Duodenal mucosa (tissue), 2 donors: ENCODE results near the gene PHF5A.

ENCODE experiments used
- H3K27ac ChIP-seq: one replicate; pipeline ENCODE4 v1.7.0; 2013; ENCODE audit warnings: low read depth, low read length
- H3K27me3 ChIP-seq, 2 donors: one replicate each; pipeline ENCODE4 v1.7.0; 2013; ENCODE audit warnings: low read length in 2 of 2, control low read depth in 1 of 2; ENCODE audit not compliant: insufficient read depth in 2 of 2, control insufficient read depth in 1 of 2
- H3K36me3 ChIP-seq, 2 donors: one replicate each; pipeline ENCODE4 v1.7.0; 2013; ENCODE audit warnings: low read length in 2 of 2, control low read depth in 1 of 2; ENCODE audit not compliant: insufficient read depth in 2 of 2, control insufficient read depth in 1 of 2
- H3K4me1 ChIP-seq, 2 donors: one replicate each; pipeline ENCODE4 v1.7.0; 2013; ENCODE audit warnings: low read length in 2 of 2, control low read depth in 1 of 2; ENCODE audit not compliant: insufficient read depth in 2 of 2, control insufficient read depth in 1 of 2
- H3K4me3 ChIP-seq, 2 donors: one replicate each; pipeline ENCODE4 v1.7.0; 2013; ENCODE audit warnings: low read length in 2 of 2, low read depth in 1 of 2
- H3K9ac ChIP-seq, 2 donors: one replicate each; pipeline ENCODE4 v1.7.0; 2013; ENCODE audit warnings: low read length in 2 of 2, low read depth in 1 of 2
- H3K9me3 ChIP-seq, 2 donors: one replicate each; pipeline ENCODE4 v1.7.0; 2013; ENCODE audit warnings: low read length in 2 of 2, control low read depth in 1 of 2; ENCODE audit not compliant: control insufficient read depth in 1 of 2

Gene PHF5A, protein sequence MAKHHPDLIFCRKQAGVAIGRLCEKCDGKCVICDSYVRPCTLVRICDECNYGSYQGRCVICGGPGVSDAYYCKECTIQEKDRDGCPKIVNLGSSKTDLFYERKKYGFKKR

DNA sequence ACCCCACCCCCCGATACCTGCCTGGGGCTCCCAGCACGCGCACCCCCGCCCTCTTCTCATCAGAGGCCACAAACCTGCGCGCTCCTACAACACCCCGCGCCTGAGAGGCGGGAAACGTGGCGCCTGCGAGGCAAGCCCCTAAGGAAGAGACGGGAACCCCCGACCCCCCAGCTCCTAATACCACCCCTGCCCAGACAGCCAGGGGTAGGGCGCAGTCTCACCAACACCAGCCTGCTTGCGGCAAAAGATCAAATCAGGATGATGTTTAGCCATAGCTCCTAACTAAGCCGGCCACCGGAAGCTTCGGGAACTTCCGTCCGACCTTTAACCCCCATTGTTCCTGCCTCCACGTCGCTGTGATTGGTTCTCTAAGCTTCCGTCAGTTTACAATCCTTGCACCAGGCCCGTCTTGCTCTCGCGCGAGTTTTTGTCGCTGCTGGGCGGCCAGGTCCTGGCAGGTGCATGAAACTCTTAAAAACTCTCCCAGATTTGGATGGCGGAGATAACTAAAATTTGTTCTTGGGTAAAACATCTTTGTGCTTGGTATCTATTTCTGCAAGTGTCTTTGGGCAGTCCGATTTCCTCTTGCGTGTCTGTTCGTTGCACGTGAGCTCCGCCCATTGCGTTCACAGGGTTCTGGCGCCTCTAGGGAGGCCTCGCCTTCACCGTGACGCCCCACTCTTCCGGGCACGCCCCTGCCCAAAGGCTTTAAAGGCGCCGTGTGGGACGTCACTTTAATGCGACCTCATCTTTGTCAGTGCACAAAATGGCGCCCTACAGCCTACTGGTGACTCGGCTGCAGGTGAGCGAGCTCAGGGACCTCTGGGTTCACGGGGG lies at the start of gene PHF5A, which contains the start of gene ACO2:
Gene PHF5A (minus strand): TSS at position 312 of the 837 bp plus-strand sequence. CDS start 39 bp downstream, at position 273.
Gene ACO2 (plus strand): TSS at position 737 of the 837 bp plus-strand sequence. CDS start 30 bp downstream, at position 767.
- Histone ChIP-seq H3K4me1 (peaks cover 35 to 45% of the 10 kb centered on the region in 2 donors), H3K36me3 (peaks cover 35 to 48% of the 10 kb centered on the region in 2 donors), H3K27ac (peak within 1 kb of the TSS; percentile 98), H3K9me3 (no peaks in the 10 kb centered on the region), H3K27me3 (no peaks in the 10 kb centered on the region), H3K4me3 (peak within 1 kb of the TSS; percentile 93 to 95), H3K9ac (peak within 1 kb of the TSS; percentile 60 to 99)

DNA sequence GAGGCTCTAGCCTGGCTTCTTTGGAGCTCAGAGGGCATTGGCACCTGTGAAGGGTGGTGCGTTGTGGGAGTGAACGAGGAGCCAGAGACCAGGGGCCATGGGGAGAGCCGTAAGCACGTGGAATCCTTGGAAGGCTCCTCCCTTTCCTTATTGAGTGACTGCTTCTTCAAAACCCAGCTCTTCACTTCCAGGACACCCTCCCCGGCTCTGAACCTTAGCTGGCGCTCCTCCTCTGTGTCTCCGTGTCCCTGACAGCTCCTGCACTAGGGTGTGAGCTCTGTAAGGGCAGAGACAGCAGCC lies 49.5 kb upstream of the PHF5A start:
- peaks cover 0 to 5% of the 10 kb centered on the region in 2 donors for H3K4me1 ChIP-seq
- H3K27me3 ChIP-seq: no peaks in the 10 kb centered on the region
- no peaks in the 10 kb centered on the region for H3K9me3 ChIP-seq
- H3K36me3 ChIP-seq: peaks cover 58 to 85% of the 10 kb centered on the region in 2 donors
- H3K27ac ChIP-seq: no peak overlapping the region
- H3K9ac ChIP-seq: no peak overlapping the region
- H3K4me3 ChIP-seq: no peak overlapping the region

DNA sequence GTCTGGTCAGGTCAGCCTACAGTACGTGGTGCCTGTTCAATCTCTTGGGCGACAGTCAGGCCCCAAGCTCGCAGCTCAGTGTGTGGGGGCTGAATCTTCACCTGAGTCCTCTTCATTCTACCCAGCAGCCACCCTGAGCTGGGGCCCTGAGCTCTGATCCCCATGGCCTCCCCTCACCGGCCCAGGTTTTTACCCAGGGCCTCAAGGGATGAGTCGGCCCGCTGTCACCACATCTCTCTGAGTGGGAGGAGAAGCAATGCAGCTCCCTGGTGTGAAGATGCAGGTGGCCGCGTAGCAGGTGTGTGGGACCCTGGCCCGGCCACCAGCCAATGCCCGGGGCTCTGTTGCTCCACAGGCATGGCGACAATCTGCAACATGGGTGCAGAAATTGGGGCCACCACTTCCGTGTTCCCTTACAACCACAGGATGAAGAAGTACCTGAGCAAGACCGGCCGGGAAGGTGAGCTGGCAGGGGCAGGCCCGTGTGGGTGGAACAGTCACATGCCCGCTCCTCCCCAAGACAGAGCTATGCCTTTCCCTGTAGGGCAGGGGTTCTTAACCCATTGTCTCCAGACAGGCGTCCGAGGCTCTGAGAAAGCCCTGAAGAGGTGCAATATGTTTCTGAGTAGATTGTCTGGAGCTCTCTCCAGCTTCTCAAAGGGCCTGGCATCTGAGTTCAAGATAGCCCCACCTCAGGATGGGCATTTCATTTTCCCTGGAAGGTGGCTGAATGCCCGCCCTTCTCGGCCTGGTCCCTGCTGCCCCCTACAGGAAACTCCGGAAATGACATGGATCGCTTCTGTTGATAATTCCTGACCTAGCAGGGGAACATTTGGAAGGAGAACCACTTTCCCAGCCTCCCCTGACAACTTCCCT lies 48.9 kb upstream of the PHF5A start:
- Histone ChIP-seq H3K4me1 (peaks cover 0 to 5% of the 10 kb centered on the region in 2 donors), H3K4me3 (no peak overlapping the region), H3K36me3 (peaks cover 60 to 85% of the 10 kb centered on the region in 2 donors), H3K27ac (no peak overlapping the region), H3K9ac (no peak overlapping the region), H3K9me3 (no peaks in the 10 kb centered on the region), H3K27me3 (no peaks in the 10 kb centered on the region)

DNA sequence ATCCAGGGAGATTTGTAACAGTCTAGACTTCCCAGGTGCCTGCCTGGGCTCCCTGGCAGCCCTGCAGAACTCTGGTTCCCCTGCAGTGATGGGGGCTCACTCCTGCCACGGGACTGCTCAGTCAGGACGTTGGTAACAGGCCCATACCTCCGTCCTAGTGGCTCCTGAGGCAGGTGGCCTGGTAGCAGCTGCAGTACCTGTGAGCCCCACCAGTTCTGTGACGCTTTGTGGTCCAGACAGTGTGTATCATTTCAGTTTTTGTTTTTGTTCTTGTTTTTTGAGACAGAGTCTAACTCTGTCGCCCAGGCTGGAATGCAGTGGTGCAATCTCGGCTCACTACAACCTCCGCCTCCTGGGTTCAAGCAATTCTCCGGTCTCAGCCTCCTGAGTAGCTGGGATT lies 48.0 kb upstream of the PHF5A start:
- Histone ChIP-seq H3K9ac (no peak overlapping the region), H3K27ac (no peak overlapping the region), H3K27me3 (no peaks in the 10 kb centered on the region), H3K4me3 (no peak overlapping the region), H3K36me3 (peaks cover 61 to 89% of the 10 kb centered on the region in 2 donors), H3K4me1 (peaks cover under 1 to 8% of the 10 kb centered on the region in 2 donors), H3K9me3 (no peaks in the 10 kb centered on the region)

DNA sequence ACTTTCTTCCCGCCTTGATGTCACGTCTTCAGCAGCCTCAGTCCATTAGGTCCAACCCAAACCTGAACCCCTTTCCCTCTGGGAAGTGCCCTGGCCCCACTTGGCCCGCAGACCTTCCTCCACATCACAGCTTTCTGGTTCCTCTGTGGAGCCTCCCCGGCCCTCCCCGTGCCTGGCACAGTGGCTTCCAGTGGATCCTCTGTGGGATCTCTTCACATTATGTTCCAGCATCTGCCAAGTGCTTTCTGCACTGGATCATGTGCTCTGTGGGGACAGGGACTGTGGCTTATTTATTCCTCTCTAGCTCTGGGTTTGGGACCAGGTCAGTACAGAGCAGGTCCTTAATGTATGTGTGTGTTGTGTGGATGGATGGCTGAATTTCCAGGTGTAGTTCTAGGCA lies 44.9 kb upstream of the PHF5A start:
- no peak overlapping the region for H3K27ac ChIP-seq
- H3K4me3 ChIP-seq: no peak overlapping the region
- no peaks in the 10 kb centered on the region for H3K9me3 ChIP-seq
- H3K27me3 ChIP-seq: no peaks in the 10 kb centered on the region
- H3K4me1 ChIP-seq: peaks cover 2 to 10% of the 10 kb centered on the region in 2 donors
- H3K9ac ChIP-seq: no peak overlapping the region
- H3K36me3 ChIP-seq: peaks cover 56 to 92% of the 10 kb centered on the region in 2 donors

DNA sequence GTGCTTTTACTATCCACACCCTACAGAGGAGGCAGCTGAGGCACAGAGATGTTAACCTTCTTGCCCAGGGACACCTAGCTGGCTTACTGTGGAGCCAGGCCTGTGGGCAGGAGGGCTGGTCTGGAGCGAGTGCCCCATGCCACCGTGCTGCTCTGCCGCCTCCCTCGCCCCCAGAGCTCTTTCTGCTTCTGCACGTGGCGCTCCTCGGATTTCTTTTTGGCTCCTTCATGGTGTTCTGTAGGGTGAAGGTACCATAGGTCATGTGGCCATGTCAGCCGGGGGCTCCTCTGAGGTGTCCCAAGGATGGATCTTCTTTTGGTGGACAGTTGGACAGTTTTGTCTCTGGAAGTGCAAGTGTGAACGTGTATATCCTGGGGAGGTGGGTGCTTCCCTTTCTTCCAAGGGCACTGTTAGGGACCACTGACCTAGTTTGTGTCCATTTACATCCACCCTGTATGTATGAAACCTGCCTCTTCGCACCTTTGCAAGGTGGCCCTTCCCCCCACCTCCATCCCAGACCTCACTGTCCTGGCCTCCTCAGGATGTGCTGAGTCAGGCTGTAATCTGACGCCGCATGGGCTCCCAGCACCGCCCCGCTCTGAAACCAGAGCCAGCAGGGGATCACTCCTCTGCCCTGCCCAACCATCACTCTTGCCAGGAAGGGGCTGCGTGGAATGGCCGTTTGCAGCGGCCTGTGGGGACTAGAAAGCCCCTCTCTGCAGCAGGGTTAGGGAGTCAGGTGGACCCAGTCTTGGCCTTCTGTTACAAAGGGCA lies 44.1 kb upstream of the PHF5A start:
- Histone ChIP-seq H3K36me3 (peaks cover 55 to 92% of the 10 kb centered on the region in 2 donors), H3K9me3 (no peaks in the 10 kb centered on the region), H3K4me3 (no peak overlapping the region), H3K27me3 (no peaks in the 10 kb centered on the region), H3K27ac (no peak overlapping the region), H3K9ac (no peak overlapping the region), H3K4me1 (peaks cover 2 to 6% of the 10 kb centered on the region in 2 donors)

DNA sequence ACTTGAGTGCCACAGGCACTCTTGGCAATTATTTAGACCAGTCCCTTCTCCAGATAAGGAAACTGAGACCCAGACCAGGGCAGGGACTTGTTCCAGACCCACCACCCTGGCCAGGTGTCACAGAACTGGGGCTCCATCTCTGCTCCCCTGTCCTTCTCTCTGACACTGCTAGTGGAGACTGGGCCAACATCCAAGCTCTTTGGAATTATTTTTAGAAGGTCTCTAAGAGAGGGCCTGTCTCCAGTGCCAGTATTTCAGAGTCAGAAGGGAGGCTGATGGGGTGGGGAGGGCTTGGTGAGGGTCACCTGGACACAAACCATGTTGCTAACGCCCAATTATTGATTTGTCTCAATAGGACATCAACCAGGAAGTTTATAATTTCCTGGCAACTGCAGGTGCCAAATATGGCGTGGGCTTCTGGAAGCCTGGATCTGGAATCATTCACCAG lies 43.1 kb upstream of the PHF5A start:
- no peak overlapping the region for H3K9ac ChIP-seq

DNA sequence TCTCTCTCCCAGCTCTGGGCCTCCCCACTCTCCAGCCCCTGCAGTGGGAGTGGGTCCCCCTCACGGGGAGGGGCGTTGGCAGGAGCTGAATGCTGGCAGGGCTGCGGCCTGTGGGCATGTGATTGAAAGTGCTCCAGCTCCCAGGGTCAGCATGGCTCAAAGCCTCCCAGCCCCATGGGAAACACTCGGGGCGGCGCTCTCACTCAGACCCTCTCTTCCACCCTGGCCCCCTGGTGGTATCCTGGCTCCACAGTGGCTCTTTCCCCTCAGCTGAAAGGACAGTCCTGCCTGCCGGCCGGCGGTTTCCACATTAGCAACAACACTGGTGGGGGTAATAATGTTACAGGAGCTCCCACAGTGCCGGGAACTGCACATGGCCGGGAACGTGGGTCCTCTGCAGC lies 40.3 kb upstream of the PHF5A start:
- Histone ChIP-seq H3K9me3 (no peaks in the 10 kb centered on the region), H3K27me3 (no peaks in the 10 kb centered on the region), H3K4me3 (no peak overlapping the region), H3K27ac (no peak overlapping the region), H3K36me3 (peaks cover 38 to 82% of the 10 kb centered on the region in 2 donors), H3K9ac (no peak overlapping the region), H3K4me1 (peaks cover 2 to 5% of the 10 kb centered on the region in 2 donors)

More for the DNA sequence above, 43.1 kb upstream of the PHF5A start:
- Histone ChIP-seq H3K36me3 (peaks cover 55 to 89% of the 10 kb centered on the region in 2 donors), H3K9me3 (no peaks in the 10 kb centered on the region), H3K4me3 (no peak overlapping the region), H3K4me1 (peaks cover 2 to 5% of the 10 kb centered on the region in 2 donors), H3K27me3 (no peaks in the 10 kb centered on the region), H3K27ac (no peak overlapping the region)

DNA sequence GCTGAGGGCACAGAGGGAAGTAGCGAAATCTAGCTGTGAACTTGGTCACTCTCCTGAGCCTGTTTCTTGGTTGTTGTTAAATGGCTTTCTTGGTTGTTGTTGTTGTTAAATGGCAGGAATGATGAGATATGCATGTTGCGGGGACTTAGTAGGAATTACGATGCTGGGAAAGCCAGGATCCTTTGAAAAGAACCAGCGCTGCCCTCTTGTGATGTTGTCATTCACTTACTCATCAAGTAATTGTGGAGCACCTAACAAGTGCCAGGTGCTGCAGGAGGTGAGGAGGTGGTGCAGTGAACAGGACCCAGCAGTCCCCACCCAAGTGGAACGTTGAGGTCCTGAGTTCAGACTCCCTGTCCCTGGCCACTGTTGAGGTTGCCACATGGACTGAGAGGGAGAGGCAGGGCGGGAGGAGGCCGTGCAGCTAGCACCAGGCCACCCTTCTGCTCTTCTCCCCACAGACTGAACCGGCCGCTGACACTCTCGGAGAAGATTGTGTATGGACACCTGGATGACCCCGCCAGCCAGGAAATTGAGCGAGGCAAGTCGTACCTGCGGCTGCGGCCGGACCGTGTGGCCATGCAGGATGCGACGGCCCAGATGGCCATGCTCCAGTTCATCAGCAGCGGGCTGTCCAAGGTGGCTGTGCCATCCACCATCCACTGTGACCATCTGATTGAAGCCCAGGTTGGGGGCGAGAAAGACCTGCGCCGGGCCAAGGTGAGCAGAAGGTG lies 39.0 kb upstream of the PHF5A start:
- Histone ChIP-seq H3K4me3 (no peak overlapping the region), H3K9ac (no peak overlapping the region), H3K27ac (no peak overlapping the region), H3K27me3 (no peaks in the 10 kb centered on the region), H3K4me1 (peaks cover 2 to 5% of the 10 kb centered on the region in 2 donors), H3K9me3 (no peaks in the 10 kb centered on the region), H3K36me3 (peaks cover 26 to 78% of the 10 kb centered on the region in 2 donors)
